Pancreas (tissue), 10 donors: Measurements from ENCODE around the gene FBN2. TPM values are rescaled to one million over a fixed set of nuclear protein-coding genes. Genes with fewer than 3 reads are reported as not detected.

Experiments
- ATAC-seq, 4 donors: fragments of 200-7000 bp; cut with Tn5 transposase; one replicate each; pipeline versions ENCODE4 v1.8.0 to v1.9.1; 2020; ENCODE audit warnings: mild to moderate bottlenecking in 4 of 4, moderate library complexity in 4 of 4
- DNase-seq, 6 donors: peaks; one replicate each; pipeline ENCODE4 v3.0.0-alpha.2; 2020
- FAIRE-seq: peaks from 2 replicates; lab custom pipeline; 2012; peaks lifted over from hg19 to GRCh38; lab: Jason Lieb, UNC
- H3K27ac ChIP-seq, 4 donors: fragments of 200-600 bp; sonication (generic); 1 replicate in 3 of 4; 2 replicates in 1 of 4; pipeline versions ENCODE4 v1.5.0 to v1.8.0; 2020
- H3K27me3 ChIP-seq, 4 donors: fragments of 200-600 bp; one replicate each; pipeline ENCODE4 v1.8.0; 2021
- H3K36me3 ChIP-seq, 3 donors: fragments of 200-600 bp; sonication (generic) in 1 of 3; one replicate each; pipeline versions ENCODE4 v1.5.0 to v1.8.0; 2020 to 2021
- H3K4me1 ChIP-seq, 3 donors: fragments of 200-600 bp; one replicate each; pipeline ENCODE4 v1.8.0; 2021
- H3K4me3 ChIP-seq, 4 donors: fragments of 200-600 bp; sonication (generic) in 2 of 4; one replicate each; pipeline versions ENCODE4 v1.5.0 to v1.8.0; 2020 to 2021
- H3K9me3 ChIP-seq, 4 donors: fragments of 200-600 bp; one replicate each; pipeline ENCODE4 v1.8.0; 2021
- CTCF ChIP-seq, 4 donors: fragments of 200-600 bp; sonication (generic) in 3 of 4; IDR thresholded peaks; one replicate each; pipeline versions ENCODE4 v1.5.0 to v1.8.0; 2021; ENCODE audit warnings: antibody characterized with exemption in 4 of 4
- WGBS, 2 donors: extraction: QIAGEN DNeasy Blood & Tissue Kit; methylation state at CpG; one replicate each; pipeline ENCODE4 v1.1.7; 2013; 5-methylcytosine and 5-hydroxymethylcytosine counted together
- intact Hi-C, 3 donors: fragments of 100-400 bp; cut with DNase I; formaldehyde crosslinking; loops; one replicate each; pipeline versions ENCODE4 v1.11.1 to v1.14.2; 2022
- polyA plus RNA-seq, 2 donors: library from polyadenylated mRNA; stranded (reverse); fragments of 200-250 nt; gene quantifications; one replicate each; pipeline ENCODE4 v1.2.3, GENCODE V29; 2013
- total RNA-seq, 6 donors: library from RNA; stranded (reverse); fragmentation: NEBNext Ultra II Directional in 4 of 6; extraction: Animal tissue kit (Norgen Biotek cat#: 25700) in 4 of 6; gene quantifications; one replicate each; pipeline versions ENCODE4 v1.2.1 to v1.2.4, GENCODE V29; 2021 to 2023
- donor health status: healthy with polysubstance abuse.
- donor health status: DM: no; HTN: no; CAD: no; lungs with moderate emphysema.
- donor health status: DM: no; HTN: no; CAD: no.
- donor health status: control.
- donor health status: control.
- donor health status: Bipolar disorder and iron deficiency.
- donor health status: DM: yes; HTN: yes; CAD: no.
- donor health status: DM: no; HTN: no; CAD: no.
- donor health status: DM: no; HTN: no; CAD: no.
- donor health status: DM: yes; HTN: yes; CAD: no.

Gene FBN2
- total and polyA plus RNA-seq, 8 donors: 0.04 to 0.78 (median 0.18) TPM; not detected in 3

GRCh38 chr5:128399111-128399510 is 138.9 kb downstream of the FBN2 start:
- Histone ChIP-seq H3K27me3 (no peaks in the 10 kb centered on the region), H3K4me3 (no peak overlapping the region), H3K9me3 (no peaks in the 10 kb centered on the region), H3K27ac (no peak overlapping the region), H3K4me1 (no peaks in the 10 kb centered on the region), H3K36me3 (no peaks in the 10 kb centered on the region)
- FAIRE-seq (no peak), ATAC-seq (no peak), DNase-seq (no peak)
- 28 to 29% methylated on average over 1 of the region's 1 CpG for WGBS, 2 donors
- TF ChIP-seq CTCF (IDR thresholded peaks at IDR 0.05): no peak
- intact Hi-C loops: no loop called here

GRCh38 chr5:128397876-128398275 is 140.2 kb downstream of the FBN2 start:
- Histone ChIP-seq H3K36me3 (no peaks in the 10 kb centered on the region), H3K4me3 (no peak overlapping the region), H3K27me3 (no peaks in the 10 kb centered on the region), H3K4me1 (no peaks in the 10 kb centered on the region), H3K27ac (no peak overlapping the region), H3K9me3 (no peaks in the 10 kb centered on the region)
- intact Hi-C loops: no loop called here
- FAIRE-seq: no peak
- TF ChIP-seq CTCF (IDR thresholded peaks at IDR 0.05): no peak
- WGBS, 2 donors: 75 to 85% methylated on average over 2 of the region's 2 CpGs
- no peak for ATAC-seq
- DNase-seq: no peak

- Histone ChIP-seq H3K36me3 (no peaks in the 10 kb centered on the region), H3K27ac (no peak overlapping the region), H3K4me3 (no peak overlapping the region), H3K4me1 (no peaks in the 10 kb centered on the region), H3K27me3 (peaks cover 0 to 8% (median 0%) of the 10 kb centered on the region in 4 donors), H3K9me3 (no peaks in the 10 kb centered on the region)
- intact Hi-C loops: no loop called here
- no peak for TF ChIP-seq CTCF (IDR thresholded peaks at IDR 0.05)
- ATAC-seq (no peak), FAIRE-seq (no peak), DNase-seq (no peak)
- 68 to 80% methylated on average over 8 of the region's 8 CpGs for WGBS, 2 donors
Measured at GRCh38 chr5:128395073-128395472, 143.0 kb downstream of the FBN2 start.

- Histone ChIP-seq H3K36me3 (no peaks in the 10 kb centered on the region), H3K4me1 (no peaks in the 10 kb centered on the region), H3K27me3 (no peaks in the 10 kb centered on the region), H3K4me3 (no peak overlapping the region), H3K9me3 (no peaks in the 10 kb centered on the region), H3K27ac (no peak overlapping the region)
- FAIRE-seq: no peak
- no peak for ATAC-seq
- DNase-seq: no peak
- intact Hi-C loops: no loop called here
- TF ChIP-seq CTCF (IDR thresholded peaks at IDR 0.05): no peak
- 70 to 77% methylated on average over 2 of the region's 2 CpGs for WGBS, 2 donors
Measured at GRCh38 chr5:128384068-128384467, 154.0 kb downstream of the FBN2 start.

- no peak for FAIRE-seq
- ATAC-seq: no peak
- no peaks in the 10 kb centered on the region for H3K27me3 ChIP-seq
- H3K4me3 ChIP-seq: no peak overlapping the region
- no peak overlapping the region for H3K27ac ChIP-seq
- H3K9me3 ChIP-seq: no peaks in the 10 kb centered on the region
- WGBS, 2 donors: 56 to 67% methylated on average over 3 of the region's 3 CpGs
- no peaks in the 10 kb centered on the region for H3K4me1 ChIP-seq
- H3K36me3 ChIP-seq: no peaks in the 10 kb centered on the region
- TF ChIP-seq CTCF (IDR thresholded peaks at IDR 0.05): no peak
- DNase-seq: no peak
- intact Hi-C loops: no loop called here
Measured at GRCh38 chr5:128380337-128380736, 157.7 kb downstream of the FBN2 start.
